Esophagus squamous epithelium (tissue), 4 donors: ENCODE results near the gene ANKRD44.

ENCODE experiments used
- CTCF ChIP-seq, 6 experiments: fragments of 450-650 bp in 4 of 6; fragments of 200-600 bp in 2 of 6; sonication (generic) in 2 of 6; IDR thresholded peaks; one replicate each; pipeline ENCODE4 v1.5.1; 2016 to 2019; ENCODE audit warnings: antibody characterized with exemption in 6 of 6, mild to moderate bottlenecking in 4 of 6, moderate library complexity in 4 of 6
- POLR2A ChIP-seq, 4 donors: fragments of 450-650 bp; IDR thresholded peaks; one replicate each; pipeline ENCODE4 v1.6.1; 2017; ENCODE audit warnings: antibody characterized with exemption in 4 of 4, mild to moderate bottlenecking in 4 of 4, moderate library complexity in 3 of 4

- TF ChIP-seq CTCF (IDR thresholded peaks at IDR 0.05) (no peak), POLR2A (IDR thresholded peaks at IDR 0.05) (no peak)
Observed at GRCh38 chr2:196952936-196953335, 357.6 kb downstream of the ANKRD44 start.
